ENCODE measurements around the gene THRAP3.
"Not testable (repeated sequence)": the region's sequence is repeated elsewhere in the genome, so short reads cannot be mapped to it uniquely, and the experiment has no call there.

The THRAP3 gene

DNA sequence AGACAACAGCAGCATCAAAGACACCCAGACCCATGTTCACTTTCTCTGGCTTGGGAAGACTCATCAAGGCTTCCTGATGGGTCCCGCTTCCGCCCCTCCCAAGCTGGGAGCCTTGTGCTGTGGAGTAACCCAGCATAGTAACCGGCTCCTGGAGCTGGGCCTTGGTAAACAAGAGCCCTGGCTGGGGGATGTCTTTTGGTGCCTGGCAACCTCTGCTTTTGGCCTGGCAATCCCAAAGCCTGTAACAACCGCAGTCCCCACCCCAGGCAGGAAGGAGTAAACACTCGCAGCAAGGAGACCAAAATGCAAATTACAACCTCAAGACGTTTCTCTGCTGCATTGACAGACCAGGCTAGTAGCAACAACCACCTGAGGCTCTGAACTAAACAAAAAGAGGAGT is 16.9 kb upstream of the THRAP3 start:
- DNase-seq (ENCODE audit: low spot score), result no peak

DNA sequence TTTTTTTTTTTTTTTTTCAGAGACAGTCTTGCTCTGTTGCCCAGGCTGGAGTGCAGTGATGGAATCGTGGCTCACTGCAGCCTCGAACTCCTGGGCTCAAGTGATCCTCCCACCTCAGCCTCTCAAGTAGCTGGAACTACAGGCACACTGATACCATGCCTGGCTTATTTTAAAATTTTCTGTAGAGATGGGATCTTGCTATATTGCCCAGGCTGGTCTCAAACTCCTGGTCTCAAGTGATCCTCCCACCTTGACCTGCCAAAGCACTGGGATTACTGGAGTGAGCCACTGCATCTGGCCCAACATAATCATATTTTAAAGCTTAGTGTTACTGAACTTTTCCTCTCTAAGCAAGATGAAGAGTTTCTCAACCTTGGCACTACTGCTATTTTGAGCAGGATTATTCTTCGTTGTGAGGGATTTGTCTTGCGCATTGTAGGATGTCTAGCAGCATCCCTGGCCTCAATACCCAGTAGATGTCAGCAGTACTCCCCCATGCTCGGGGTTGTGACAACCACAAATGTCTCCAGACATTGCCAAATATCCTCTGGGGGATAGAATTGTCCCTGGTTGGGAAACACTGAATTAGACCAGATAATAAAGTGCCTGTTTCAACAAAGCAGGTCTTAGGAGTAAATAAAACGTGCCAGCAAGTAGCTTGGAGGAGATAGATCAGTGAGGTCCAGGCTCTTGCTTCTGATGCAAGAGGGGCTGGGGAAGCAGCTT is 15.1 kb upstream of the THRAP3 start:
- no peak for DNase-seq (ENCODE audit: low spot score)

DNA sequence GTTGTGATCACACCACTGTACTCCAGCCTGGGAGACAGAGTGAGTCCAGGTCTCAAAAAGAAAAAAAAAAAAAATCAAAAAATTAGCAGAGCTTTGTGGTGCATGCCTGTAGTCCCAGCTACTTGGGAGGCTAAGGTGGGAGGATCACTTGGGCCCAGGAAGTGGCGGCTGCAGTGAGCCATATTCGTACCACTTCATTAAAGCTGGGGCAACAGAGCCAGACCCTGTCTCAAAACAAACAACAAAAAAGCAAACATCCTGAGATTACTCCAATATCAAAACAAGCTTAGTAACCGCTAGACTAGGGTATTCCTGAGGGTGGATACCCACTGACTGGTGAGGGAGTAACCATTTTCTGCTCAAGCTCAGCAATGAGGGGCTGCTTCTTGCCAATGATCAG is 12.9 kb upstream of the THRAP3 start:
- no peak for DNase-seq (ENCODE audit: low spot score)

DNA sequence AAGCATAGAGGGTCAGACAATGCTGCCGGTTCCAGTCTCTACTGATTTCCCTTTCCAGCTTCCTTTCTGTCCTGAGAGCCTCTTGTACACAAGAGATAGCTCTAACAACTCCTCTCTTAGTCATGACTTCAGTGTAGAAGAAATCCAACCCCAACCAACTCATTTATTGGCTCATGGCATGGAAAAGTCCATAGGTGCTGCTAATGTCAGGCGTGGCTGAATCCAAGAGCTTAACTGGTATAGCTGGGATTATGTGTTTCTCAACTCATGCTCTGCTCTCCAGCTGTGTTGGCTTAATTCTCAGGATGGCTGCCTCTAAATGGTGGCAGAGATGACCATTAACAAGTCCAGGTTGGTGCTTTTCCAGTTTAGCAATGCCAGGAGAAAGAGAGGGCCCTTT is 12.4 kb upstream of the THRAP3 start:
- DNase-seq (ENCODE audit: low spot score), result no peak

DNA sequence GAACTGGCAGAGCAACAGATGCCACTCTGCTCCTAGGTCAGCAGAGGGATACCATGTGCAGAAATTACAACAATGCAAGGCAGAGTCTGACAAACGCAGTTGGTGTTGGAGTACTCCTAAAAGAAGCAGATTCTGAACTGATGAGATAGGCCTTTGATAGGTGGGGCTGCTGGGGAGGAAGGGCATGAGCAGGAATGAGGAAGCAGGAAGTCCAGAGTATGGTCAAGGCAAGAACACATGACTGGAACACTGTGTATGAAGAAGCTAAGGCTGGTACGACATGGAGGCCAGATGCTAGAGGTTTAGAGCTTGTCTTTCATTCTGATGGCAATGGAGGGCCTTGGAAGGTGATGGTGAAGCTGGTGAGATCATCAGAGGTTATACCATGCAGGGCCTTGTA is 11.5 kb upstream of the THRAP3 start:
- no peak for DNase-seq (ENCODE audit: low spot score)

DNA sequence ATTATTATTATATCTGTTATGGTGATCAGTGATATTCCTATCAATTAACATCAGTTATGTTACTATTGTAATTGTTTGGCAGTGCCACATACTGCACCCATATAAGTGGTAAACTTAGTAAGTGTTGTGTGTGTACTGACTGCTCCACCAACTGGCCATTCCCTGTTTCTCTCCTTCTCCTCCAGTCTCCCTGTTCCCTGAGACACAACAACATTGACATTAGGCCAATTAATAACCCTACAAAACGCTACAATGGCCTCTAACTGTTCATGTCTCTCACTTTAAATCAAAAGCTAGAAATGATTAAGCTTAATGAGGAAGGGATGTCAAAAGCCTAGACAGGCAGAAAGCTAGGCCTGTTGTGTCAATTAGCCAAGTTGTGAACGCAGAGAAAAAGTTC is 6.6 kb upstream of the THRAP3 start:
- no peak for DNase-seq (ENCODE audit: low spot score)

DNA sequence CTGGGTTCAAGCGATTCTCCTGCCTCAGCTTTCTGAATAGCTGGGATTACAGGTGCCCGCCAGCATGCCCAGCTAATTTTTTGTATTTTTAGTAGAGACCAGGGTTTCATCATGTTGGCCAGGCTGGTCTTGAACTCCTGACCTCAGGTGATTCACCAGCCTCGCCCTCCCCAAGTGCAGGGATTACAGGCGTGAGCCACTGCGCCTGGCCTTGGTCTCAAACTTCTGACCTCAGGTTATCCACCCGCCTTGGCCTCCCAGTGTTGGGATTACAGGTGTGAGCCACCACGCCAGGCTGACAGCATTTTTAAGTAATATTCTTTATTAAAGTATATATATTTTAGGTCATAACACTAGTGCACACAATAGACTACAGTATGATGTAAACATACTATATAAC is 2.3 kb upstream of the THRAP3 start:
- not testable (repeated sequence) for DNase-seq (ENCODE audit: low spot score)

DNA sequence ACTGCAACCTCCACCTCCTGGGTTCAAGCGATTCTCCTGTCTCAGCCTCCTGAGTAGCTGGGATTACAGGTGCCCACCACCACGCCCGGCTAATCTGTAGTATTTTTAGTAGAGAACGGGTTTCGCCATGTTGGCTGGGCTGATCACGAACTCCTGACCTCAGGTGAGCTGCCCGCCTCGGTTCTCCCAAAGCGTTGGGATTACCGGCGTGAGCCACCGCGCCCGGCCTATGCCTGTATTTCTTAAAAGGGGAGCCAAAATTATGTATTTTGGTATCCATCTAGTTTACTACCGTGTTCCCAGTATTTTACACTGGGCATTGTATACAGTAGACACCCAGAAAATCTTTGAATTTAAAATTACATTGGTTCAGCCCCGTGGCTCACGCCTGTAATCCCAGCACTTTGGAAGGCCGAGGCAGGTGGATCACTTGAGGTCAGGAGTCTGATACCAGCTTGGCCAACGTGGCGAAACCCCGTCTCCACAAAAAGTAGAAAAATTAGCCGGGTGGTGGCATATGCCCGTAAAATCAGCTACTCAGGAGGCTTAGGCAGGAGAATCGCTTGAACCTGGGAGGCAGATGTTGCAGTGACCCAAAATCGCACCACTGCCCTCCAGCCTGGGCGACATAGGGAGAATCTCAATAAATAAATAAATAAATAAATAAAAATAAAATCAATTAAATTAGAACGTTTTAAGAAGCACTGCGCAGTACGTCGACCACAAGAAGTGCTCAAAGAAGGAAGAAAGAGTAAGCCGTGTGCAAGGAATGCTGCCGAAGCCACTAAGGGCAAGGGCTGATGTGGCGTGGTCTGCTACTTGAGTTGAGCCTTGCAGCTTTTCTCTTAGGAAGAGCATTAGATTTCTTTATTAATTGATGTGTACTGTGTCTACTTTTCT is 1.5 kb upstream of the THRAP3 start:
- DNase-seq (ENCODE audit: low spot score), result no peak

DNA sequence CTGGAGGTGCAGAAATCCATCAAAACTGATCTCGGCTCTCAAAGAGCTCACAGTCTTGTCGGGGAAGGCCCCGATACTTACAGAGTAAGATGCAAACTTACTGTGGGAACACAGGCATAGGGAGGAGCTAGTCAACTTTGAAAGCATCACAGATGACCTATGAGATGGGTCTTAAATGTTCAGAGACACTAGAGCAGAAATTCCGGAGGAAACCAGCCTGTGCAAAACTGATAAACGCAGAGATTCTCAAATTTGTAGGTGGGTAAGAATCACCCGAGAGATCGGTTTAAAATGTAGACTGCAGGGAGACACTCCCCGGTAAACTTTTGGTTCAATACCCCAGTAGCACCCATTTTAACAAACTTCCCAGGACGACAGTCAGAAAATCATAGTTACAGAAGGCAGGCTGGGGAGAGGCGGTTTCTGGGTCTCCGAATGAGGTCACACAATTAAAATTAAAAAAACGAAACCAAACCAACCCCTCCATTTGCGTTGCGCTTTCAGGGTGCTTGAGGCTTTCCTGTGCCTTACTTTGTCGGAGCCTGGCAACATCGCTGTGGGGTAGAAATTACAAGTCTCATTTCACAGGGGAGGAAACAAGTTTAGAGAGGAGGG is 755 bp upstream of the THRAP3 start:
- peak; percentile 56 for DNase-seq (ENCODE audit: low spot score)

DNA sequence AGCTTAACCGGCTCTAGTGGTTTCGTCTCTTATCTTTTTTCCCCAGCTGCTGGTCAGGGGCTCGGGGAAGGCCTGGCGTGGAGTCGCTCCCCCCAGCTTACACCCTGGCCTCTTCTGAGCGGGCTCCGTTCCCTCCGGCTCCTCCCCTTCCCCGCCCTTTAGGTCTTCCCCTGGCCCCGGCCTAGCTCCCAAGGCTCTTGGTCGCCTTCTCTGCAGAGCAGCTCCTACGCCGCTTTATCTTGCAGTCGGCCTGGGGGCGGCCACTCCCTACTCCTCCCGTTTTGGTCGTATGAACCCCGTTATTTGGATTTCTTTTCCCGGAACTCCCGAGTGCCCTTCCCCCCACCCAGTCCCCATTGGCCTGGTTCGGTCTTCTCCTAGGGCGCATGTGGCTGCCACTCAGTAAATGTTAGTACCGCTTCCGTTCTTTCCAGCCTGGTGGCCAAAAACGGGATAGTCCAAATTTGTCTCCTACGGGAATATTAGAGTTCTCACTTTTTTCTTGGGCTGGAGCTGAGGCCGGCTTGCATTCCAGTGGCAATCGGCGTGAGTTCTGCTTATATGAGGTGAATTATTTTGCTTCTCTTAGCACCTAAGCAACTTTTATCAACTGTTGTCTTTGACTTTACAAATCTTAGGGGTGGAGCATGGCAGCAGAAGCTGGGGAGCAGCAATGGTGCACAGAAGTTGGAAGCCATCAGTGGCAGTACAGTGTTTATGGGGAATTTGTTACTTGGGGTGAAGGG is 467 bp downstream of the THRAP3 start:
- DNase-seq (ENCODE audit: low spot score), result peak; percentile 86

DNA sequence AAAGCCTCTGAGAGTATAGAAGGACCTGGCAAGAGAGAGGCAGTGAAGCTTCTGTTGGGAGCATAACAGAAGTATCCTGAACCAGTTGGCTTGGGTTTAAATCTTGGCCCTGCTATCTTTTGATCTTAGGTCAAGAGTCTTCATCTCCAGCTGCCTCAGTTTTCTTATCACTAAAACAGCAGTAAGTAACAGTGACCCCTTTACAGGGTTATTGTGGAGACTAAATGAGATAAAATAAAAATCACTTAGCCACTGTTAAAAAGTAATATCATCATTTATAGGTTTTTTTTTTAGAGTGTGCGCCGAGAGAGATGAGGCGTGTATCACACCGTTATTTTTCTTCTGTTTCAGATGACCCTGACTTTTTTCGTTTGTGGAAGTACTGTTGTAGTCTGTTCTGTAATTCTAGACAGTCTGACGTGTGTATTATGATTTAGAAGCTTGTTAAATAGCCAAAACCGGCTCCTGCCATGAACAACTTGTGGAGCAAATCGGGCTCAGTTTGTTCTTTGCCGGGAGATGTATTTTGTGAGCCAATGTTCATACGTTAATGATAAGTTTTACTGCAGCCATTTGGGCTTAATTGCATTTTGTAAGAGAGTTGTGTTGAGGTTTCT is 1.1 kb downstream of the THRAP3 start:
- no peak for DNase-seq (ENCODE audit: low spot score)

DNA sequence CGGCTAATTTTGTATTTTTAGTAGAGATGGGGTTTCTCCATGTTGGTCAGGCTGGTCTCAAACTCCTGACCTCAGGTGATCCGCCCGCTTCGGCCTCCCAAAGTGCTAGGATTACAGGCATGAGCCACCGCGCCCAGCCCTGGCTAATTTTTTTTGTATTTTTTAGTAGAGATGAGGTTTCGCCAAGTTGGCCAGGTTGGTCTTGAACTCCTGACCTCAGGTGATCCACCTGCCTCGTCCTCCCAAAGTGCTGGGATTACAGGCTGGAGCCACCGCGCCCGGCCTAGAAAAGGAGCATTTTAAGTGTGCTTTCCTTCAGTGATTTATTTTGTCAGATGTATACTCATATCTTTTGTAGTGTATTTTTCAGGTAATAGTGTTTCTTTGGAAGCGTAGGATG is 6.0 kb downstream of the THRAP3 start:
- DNase-seq (ENCODE audit: low spot score), result not testable (repeated sequence)

DNA sequence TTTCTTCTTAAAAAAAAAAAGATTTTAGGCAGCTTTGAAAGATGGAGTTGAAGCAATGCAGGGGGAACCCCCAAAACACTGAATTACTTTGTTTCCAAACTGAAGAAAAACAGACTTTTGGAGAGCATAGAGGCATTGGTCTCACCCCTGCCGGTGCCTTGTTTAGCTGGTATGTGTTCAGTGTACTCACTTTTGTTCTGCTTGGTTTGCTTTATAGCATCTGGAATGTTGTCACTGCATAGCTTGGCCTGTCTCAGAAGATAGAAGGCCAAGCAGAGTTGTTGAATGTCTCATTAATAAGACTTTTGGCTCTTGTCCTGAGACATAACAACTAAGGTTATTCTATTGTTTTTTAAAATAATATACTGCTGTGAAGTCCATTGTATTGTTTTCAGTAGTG is 6.9 kb downstream of the THRAP3 start:
- no peak for DNase-seq (ENCODE audit: low spot score)

DNA sequence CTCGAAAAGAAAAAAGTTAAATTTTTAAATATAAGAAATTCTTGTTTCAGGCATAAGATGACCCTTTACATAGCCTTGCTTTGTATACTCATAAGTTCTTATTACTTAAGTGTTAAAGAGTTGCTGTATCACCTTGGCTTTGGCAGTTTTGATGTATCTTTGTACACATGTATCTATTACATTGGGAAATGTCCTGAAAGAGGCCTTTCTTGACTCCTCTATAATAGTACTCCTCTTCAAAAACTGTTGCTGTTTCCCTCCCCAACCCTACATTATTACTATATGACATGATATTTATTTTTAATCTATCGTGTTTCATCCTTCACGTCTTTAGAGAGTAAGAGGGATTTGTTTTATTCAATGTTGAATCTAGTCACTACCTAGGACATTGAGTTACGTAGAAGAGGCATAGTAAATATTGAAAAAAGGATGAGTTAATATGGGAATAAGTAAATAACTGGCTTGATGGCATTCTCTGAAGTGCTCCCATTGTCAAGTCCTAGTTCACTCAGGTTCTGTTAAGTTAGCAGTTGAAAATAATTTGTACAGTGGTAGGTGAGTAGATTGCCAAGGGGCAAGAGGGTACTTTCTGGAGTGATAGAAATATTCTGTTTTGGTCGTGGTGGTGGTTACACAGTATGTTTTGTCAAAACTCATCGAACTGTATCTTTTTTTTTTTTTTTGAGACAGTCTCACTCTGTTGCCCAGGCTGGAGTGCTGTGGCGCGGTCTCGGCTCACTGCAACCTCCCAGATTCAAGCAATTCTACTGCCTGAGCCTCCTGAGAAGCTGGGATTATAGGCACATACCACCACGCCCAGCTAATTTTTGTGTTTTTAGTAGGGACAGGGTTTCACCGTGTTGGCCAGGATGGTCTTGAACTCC is 8.2 kb downstream of the THRAP3 start:
- no peak for DNase-seq (ENCODE audit: low spot score)

DNA sequence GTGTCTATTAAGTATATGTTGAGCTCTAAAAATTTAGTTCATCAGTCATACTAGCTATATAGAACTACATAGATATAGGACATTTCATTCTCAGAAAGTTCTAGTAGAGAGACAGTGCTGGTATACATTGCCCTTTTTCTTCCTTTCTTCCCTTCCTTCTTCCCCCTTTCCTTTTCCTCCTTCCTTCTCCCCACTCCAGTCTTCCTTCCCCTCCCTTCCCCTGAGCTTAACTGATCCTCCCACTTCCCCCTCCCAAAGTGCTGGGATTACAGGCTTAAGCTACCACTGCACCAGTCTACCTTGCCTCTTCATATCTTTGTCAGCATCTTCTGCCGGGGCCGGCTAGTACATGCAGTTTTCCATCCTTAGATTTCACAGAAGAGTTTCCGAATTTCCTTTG is 12.1 kb downstream of the THRAP3 start:
- DNase-seq (ENCODE audit: low spot score), result no peak

DNA sequence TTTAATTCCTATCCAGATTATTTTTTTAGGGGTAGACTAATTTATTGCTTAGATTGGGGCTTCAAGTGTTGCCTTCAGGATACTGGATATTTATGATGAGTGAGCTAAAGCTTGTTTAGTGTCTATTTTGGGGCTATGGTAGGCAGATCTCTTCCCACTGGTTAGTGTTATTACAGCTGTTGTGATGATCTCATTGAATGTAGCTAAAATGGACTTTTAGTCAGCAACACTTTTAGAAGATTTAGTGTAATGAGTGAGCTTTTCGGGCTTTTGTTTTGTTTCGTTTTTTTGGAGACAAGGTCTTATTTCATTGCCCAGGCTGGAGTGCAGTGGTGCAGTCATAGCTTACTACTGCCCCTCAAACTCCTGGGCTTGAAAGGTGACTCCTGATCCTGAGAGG is 14.2 kb downstream of the THRAP3 start:
- no peak for DNase-seq (ENCODE audit: low spot score)

DNA sequence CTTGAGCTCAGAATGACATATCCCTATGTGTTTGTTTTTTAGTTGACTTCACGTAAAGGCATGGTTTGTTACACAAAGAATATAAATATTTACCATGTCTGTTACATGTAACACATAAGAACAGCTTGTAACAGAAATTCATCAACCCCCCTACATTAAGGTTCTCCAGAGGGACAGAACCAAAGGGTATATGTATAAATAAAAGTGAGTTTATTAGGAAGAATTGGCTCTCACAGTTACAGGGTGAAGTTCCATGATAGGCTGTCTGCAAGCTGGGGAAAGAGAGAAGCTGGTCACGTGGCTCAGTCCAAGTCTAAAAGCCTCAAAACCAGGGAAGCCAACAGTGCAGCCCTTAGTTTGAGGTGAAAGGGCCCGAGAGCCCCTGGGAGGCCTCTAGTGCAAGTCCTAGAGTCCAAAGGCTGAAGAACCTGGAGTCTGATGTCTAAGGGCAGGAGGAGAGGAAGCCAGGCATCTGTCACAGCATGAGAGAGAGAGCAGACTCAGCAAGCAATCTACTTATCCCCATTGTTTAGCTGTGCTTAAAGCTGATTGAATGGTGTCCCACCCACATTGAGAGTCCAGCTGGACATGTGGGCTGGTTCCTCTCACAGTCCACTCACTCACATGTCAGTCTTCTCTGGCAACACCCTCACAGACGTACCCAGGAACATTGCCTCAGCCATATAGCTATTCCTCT is 15.8 kb downstream of the THRAP3 start:
- DNase-seq (ENCODE audit: low spot score), result no peak

DNA sequence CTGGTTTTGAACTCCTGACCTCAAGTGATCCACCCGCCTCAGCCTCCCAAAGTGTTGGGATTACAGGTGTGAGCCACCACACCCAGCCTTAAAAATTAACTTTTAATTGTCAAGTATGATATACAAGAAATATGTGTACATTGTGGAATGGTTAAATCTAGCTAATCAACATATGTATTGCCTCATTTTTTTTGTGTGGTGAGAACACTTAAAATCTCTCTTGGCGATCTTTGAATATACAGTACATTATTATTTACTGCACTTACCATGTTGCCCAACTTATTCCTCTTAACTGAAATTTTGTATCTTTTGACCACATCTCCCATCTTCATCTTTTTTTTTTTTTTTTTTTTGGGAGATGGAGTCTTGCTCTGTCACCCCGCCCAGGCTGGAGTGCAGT is 23.3 kb downstream of the THRAP3 start:
- no peak for DNase-seq (ENCODE audit: low spot score)

DNA sequence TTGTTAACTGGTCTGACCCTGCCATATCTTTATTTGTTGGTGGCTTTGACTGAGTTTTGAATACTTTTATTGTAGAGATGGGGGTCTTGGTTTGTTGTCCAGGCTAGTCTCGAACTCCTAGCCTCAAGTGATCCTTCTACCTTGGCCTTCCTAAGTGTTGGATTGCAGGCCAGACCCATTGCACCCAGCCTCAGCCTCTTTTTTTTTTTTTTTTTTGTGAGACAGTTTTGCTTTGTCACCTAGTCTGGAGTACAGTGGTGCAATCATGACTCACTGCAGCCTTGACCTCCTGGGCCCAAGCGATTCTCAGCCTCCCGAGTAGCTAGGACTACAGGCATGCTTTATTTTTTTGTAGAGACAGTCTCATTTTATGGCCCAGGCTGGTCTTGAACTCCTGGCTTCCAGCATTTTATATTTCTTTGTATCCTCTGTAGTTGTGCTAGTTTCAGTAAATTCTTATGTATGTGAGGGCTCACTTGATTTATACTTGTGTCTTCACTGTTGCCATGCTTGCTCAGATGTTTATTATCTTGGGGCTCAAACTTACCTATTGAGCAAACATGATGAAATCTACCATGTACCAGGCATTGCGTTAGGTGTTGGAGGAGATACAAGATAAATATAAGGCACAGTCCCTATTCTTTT is 24.1 kb downstream of the THRAP3 start:
- no peak for DNase-seq (ENCODE audit: low spot score)
